ENCODE results near the gene CRYBG2. TPM values are rescaled to one million over a fixed set of nuclear protein-coding genes. Genes with fewer than 3 reads are reported as not detected.

The CRYBG2 gene
- polyA plus RNA-seq, 6 donors from 2014 or later = 0.06 to 1.8 (median 0.70) TPM

GRCh38 chr1:26364956-26365355, 11.0 kb upstream of the CRYBG2 start:
- H3K27me3 Mint-ChIP-seq = peaks cover 18 to 50% (median 46%) of the 10 kb centered on the region in 3 donors
- H3K4me1 Mint-ChIP-seq = peaks cover 20 to 28% (median 27%) of the 10 kb centered on the region in 3 donors
- no peak overlapping the region for H3K4me3 Mint-ChIP-seq
- H3K27ac Mint-ChIP-seq = peak overlapping the region in 1 of 6 donors; percentile 48
- DNase-seq = no peak
- ATAC-seq (ENCODE audit: low read depth in 2 of 2) = no peak
- peaks cover 0 to 1% (median 0%) of the 10 kb centered on the region in 7 donors for H3K9me3 Mint-ChIP-seq
- H3K36me3 Mint-ChIP-seq = no peaks in the 10 kb centered on the region

- peaks cover 18 to 62% (median 58%) of the 10 kb centered on the region in 3 donors for H3K27me3 Mint-ChIP-seq
- H3K4me3 Mint-ChIP-seq = peak overlapping the region in 2 of 8 donors; percentile 16 to 40
- DNase-seq (peak; percentile 82), ATAC-seq (ENCODE audit: low read depth in 2 of 2) (peak; percentile 87 to 88)
- peaks cover 0 to 1% (median 0%) of the 10 kb centered on the region in 7 donors for H3K9me3 Mint-ChIP-seq
- no peak overlapping the region for H3K27ac Mint-ChIP-seq
- no peaks in the 10 kb centered on the region for H3K36me3 Mint-ChIP-seq
- H3K4me1 Mint-ChIP-seq = peaks cover 24 to 35% (median 30%) of the 10 kb centered on the region in 3 donors
These were observed 9.9 kb upstream of the CRYBG2 start for GRCh38 chr1:26363549-26364448.

- peaks cover 24 to 35% (median 30%) of the 10 kb centered on the region in 3 donors for H3K4me1 Mint-ChIP-seq
- DNase-seq (no peak), ATAC-seq (ENCODE audit: low read depth in 2 of 2) (no peak)
- H3K27me3 Mint-ChIP-seq = peaks cover 18 to 64% (median 58%) of the 10 kb centered on the region in 3 donors
- H3K27ac Mint-ChIP-seq = peak overlapping the region in 1 of 6 donors; percentile 90
- H3K9me3 Mint-ChIP-seq = peaks cover 0 to 1% (median 0%) of the 10 kb centered on the region in 7 donors
- peak overlapping the region in 4 of 8 donors; percentile 22 to 79 (median 72) for H3K4me3 Mint-ChIP-seq
- no peaks in the 10 kb centered on the region for H3K36me3 Mint-ChIP-seq
These were observed 8.4 kb upstream of the CRYBG2 start for GRCh38 chr1:26362331-26362730.

GRCh38 chr1:26361605-26362122, 7.7 kb upstream of the CRYBG2 start:
- Mint-ChIP-seq H3K27ac (peak overlapping the region in 1 of 6 donors; percentile 90), H3K4me1 (peaks cover 24 to 35% (median 30%) of the 10 kb centered on the region in 3 donors), H3K36me3 (no peaks in the 10 kb centered on the region), H3K4me3 (peak overlapping the region in 6 of 8 donors; percentile 15 to 90 (median 78)), H3K27me3 (peaks cover 18 to 60% (median 54%) of the 10 kb centered on the region in 3 donors), H3K9me3 (peaks cover 0 to 1% (median 0%) of the 10 kb centered on the region in 7 donors)
- peak in 1 of 2 donors; percentile 12 for ATAC-seq (ENCODE audit: low read depth in 2 of 2)
- no peak for DNase-seq

- ATAC-seq (ENCODE audit: low read depth in 2 of 2) (no peak), DNase-seq (no peak)
- no peaks in the 10 kb centered on the region for H3K36me3 Mint-ChIP-seq
- H3K9me3 Mint-ChIP-seq = peaks cover 0 to 1% (median 0%) of the 10 kb centered on the region in 7 donors
- peaks cover 24 to 35% (median 30%) of the 10 kb centered on the region in 3 donors for H3K4me1 Mint-ChIP-seq
- H3K27me3 Mint-ChIP-seq = peaks cover 18 to 56% (median 56%) of the 10 kb centered on the region in 3 donors
- H3K27ac Mint-ChIP-seq = peak overlapping the region in 3 of 6 donors; percentile 12 to 78 (median 71)
- peak overlapping the region; percentile 69 to 92 (median 84) for H3K4me3 Mint-ChIP-seq
These were observed 7.1 kb upstream of the CRYBG2 start for GRCh38 chr1:26360807-26361604.

- H3K4me3 Mint-ChIP-seq = peak overlapping the region; percentile 69 to 92 (median 84)
These were observed 6.3 kb upstream of the CRYBG2 start for GRCh38 chr1:26359981-26360806.

GRCh38 chr1:26358411-26359384, 4.8 kb upstream of the CRYBG2 start:
- Mint-ChIP-seq H3K9me3 (peaks cover 0 to 1% (median 0%) of the 10 kb centered on the region in 7 donors), H3K4me1 (peaks cover 24 to 32% (median 26%) of the 10 kb centered on the region in 3 donors), H3K27me3 (peaks cover 6 to 52% (median 51%) of the 10 kb centered on the region in 3 donors), H3K27ac (no peak overlapping the region), H3K4me3 (peak overlapping the region in 6 of 8 donors; percentile 47 to 79 (median 64)), H3K36me3 (no peaks in the 10 kb centered on the region)
- DNase-seq (no peak), ATAC-seq (ENCODE audit: low read depth in 2 of 2) (no peak)

More at GRCh38 chr1:26359981-26360806, 6.3 kb upstream of the CRYBG2 start:
- DNase-seq = peak; percentile 49
- peaks cover 24 to 35% (median 30%) of the 10 kb centered on the region in 3 donors for H3K4me1 Mint-ChIP-seq
- peak; percentile 53 to 61 for ATAC-seq (ENCODE audit: low read depth in 2 of 2)
- no peaks in the 10 kb centered on the region for H3K36me3 Mint-ChIP-seq
- peaks cover 16 to 61% (median 60%) of the 10 kb centered on the region in 3 donors for H3K27me3 Mint-ChIP-seq
- peak overlapping the region in 3 of 6 donors; percentile 60 to 79 (median 70) for H3K27ac Mint-ChIP-seq
- H3K9me3 Mint-ChIP-seq = peaks cover 0 to 1% (median 0%) of the 10 kb centered on the region in 7 donors

- H3K36me3 Mint-ChIP-seq = no peaks in the 10 kb centered on the region
- ATAC-seq (ENCODE audit: low read depth in 2 of 2) (no peak), DNase-seq (no peak)
- no peak overlapping the region for H3K27ac Mint-ChIP-seq
- H3K4me3 Mint-ChIP-seq = no peak overlapping the region
- peaks cover 0 to 1% (median 0%) of the 10 kb centered on the region in 7 donors for H3K9me3 Mint-ChIP-seq
- H3K4me1 Mint-ChIP-seq = peaks cover 20 to 25% (median 24%) of the 10 kb centered on the region in 3 donors
- peaks cover 5 to 59% (median 53%) of the 10 kb centered on the region in 3 donors for H3K27me3 Mint-ChIP-seq
These were observed 3.2 kb upstream of the CRYBG2 start for GRCh38 chr1:26357121-26357602.

GRCh38 chr1:26356106-26356505, 2.2 kb upstream of the CRYBG2 start:
- DNase-seq (no peak), ATAC-seq (ENCODE audit: low read depth in 2 of 2) (no peak)
- no peak overlapping the region for H3K4me3 Mint-ChIP-seq
- peaks cover 13 to 19% (median 16%) of the 10 kb centered on the region in 3 donors for H3K4me1 Mint-ChIP-seq
- no peaks in the 10 kb centered on the region for H3K36me3 Mint-ChIP-seq
- H3K27ac Mint-ChIP-seq = peak overlapping the region in 1 of 6 donors; percentile 66
- H3K9me3 Mint-ChIP-seq = peaks cover 0 to 1% (median 0%) of the 10 kb centered on the region in 7 donors
- peaks cover 9 to 52% (median 46%) of the 10 kb centered on the region in 3 donors for H3K27me3 Mint-ChIP-seq

- H3K27ac Mint-ChIP-seq = no peak overlapping the region
- no peak for DNase-seq
These were observed 1.0 kb upstream of the CRYBG2 start for GRCh38 chr1:26354972-26355371.

GRCh38 chr1:26353210-26353859, 595 bp downstream of the CRYBG2 start:
- Mint-ChIP-seq H3K4me3 (no peak overlapping the region), H3K36me3 (no peaks in the 10 kb centered on the region), H3K27ac (no peak overlapping the region), H3K4me1 (no peaks in the 10 kb centered on the region), H3K9me3 (no peaks in the 10 kb centered on the region), H3K27me3 (peaks cover 4 to 29% (median 20%) of the 10 kb centered on the region in 3 donors)
- ATAC-seq (ENCODE audit: low read depth in 2 of 2) = no peak
- no peak for DNase-seq

More at GRCh38 chr1:26354972-26355371, 1.0 kb upstream of the CRYBG2 start:
- Mint-ChIP-seq H3K9me3 (no peaks in the 10 kb centered on the region), H3K36me3 (no peaks in the 10 kb centered on the region), H3K27me3 (peaks cover 4 to 43% (median 34%) of the 10 kb centered on the region in 3 donors), H3K4me3 (no peak overlapping the region), H3K4me1 (peaks cover 3 to 7% (median 5%) of the 10 kb centered on the region in 3 donors)
- ATAC-seq (ENCODE audit: low read depth in 2 of 2) = no peak
